ENCODE measurements around the gene RIF1.

The RIF1 gene

GRCh38 chr2:151518802-151519201 lies 109.1 kb downstream of the RIF1 start:
- DNase-seq (ENCODE audit: low read depth) = no peak

GRCh38 chr2:151520976-151521375 lies 111.3 kb downstream of the RIF1 start:
- DNase-seq (ENCODE audit: low read depth) = no peak

DNA sequence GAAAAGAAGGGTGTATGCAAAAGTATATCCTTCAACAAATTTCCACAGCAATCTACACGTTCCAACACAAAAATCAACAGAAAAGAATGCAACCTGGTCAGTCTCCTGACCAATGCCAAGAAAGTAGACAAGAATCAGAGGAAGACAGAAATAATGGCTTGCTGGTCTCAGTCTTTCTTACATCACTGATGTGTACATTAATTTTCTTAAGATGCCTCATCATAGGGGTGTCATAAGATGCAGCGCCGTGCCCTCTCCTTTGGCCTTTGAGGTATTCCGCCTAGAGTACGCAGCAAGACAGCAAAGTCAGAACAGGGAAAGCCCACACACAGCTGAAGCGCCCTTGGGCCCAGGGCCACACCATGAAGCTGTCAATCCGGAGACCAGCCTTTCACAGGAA lies 112.9 kb downstream of the RIF1 start:
- DNase-seq (ENCODE audit: low read depth) = no peak

DNA sequence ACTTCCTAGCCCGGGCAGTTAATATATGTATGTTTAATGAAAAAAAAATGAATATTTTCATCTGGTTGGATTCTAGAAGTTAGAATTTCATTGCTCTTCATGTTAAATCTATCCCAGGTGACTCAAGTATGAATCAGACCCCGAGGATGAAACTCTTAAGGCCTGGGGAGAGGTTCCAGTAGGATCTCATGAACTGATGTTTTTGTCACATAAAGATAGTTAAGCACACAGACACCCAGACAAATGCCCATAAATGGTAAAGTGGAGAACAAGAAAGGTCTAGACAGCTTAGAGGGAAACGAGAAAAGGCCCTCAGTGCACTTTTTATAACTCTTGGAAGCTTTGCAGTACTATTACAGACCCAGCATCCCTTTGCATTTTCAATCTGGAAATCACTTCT lies 114.1 kb downstream of the RIF1 start:
- DNase-seq (ENCODE audit: low read depth) = no peak

DNA sequence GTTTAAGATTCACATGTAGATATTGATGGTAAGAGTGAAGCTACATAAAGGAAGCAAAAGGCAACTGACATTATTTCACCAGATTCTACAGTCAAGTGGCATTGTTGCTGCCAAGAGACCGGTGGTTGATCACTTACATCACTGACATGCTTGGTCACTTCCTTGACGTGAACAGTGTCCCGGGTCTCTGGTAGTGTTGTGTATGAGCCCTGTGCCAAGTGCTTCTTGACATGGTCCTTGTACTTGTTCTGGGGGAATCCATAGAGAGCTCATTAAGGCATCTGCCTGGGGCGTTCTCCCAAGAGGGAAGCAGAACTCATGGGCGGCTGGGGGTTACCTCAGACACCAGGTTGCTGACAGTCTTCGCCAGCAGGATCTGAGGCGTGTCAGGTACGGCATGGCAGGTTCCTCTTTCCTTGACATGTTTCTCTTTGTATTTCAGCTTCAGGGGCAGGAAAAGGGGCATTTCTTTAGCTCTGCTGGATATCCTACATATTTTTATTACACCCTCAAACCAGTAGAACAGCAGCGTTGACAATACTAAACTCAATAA lies 116.2 kb downstream of the RIF1 start:
- no peak for DNase-seq (ENCODE audit: low read depth)

DNA sequence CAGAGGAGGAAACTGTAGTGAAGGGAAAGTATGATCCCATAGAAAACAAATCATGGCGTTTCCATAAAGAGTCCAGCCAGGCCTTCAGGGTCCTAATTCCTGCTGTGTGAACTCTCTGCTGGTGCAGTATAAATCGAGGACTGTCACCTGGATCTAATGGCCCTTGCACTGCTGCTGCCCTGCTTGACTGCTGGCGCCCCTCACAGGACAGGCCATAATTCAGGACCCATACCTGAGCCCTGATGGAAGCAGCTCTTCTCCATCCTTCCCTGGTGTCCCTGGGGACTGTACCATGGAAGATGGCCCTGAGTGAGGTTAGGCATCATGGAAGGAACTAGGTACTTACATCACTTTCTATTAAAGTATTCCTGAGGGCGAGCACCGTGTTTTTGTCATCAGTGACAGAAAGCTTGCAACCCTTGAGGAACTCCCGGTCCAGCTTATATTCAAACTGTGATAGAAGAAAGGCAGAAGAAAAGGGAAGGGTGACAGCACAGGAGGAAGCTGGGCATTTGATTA lies 116.9 kb downstream of the RIF1 start:
- DNase-seq (ENCODE audit: low read depth) = no peak

Measured in stimulated activated CD8-positive, alpha-beta memory T cell treated with anti-CD3 and anti-CD28 coated beads, Interleukin-7, amount 100 ng/mL, for 24 hours (primary cell).